SH-SY5Y (cell line): Measurements from ENCODE around the gene KRT83.

ENCODE experiments used
- GATA2 ChIP-seq: IDR thresholded peaks from 2 replicates; pipeline ENCODE4 v1.6.1; 2011; ENCODE audit warnings: mild to moderate bottlenecking, low read depth, low read length
- GATA3 ChIP-seq: IDR thresholded peaks from 2 replicates; pipeline ENCODE4 v1.6.1; 2011; ENCODE audit warnings: low read depth, mild to moderate bottlenecking, low read length, moderate library complexity

DNA sequence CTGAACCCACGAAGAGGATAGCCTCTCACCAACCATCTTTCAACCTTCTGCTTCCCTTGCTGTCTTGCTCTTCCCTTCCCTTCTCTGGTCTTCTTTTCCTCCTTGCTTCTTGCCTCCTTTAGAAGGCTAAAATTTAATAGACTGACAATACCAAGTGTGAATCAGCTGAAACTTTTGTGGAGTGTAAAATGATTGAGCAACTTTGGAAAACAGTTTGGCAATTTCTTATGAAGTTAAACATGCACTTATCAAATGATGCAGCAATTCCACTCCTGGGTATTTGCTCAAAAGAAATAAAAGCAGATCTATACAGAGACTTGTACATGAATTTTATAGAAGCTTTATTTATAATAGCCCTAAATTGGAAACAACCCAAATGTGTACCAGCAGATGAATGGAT, 50.0 kb downstream of the KRT83 start:
- no peak for TF ChIP-seq GATA3
- no peak for TF ChIP-seq GATA2
